ENCODE data around the gene CFAP45. TPM values are rescaled to one million over a fixed set of nuclear protein-coding genes. Genes with fewer than 3 reads are reported as not detected.
A peak's percentile ranks its signal among the peaks of the same experiment; 100 is the strongest.

Gene CFAP45
- total and polyA plus RNA-seq, 2 of the 8 experiments (the other 6 are each of a cell fraction or from before 2014, with no cell fraction given), result 0.05 TPM; not detected in 1

GRCh38 chr1:159944623-159945455 lies 44.9 kb upstream of the CFAP45 start:
- Histone ChIP-seq H3K79me1 (ENCODE audit: low read depth, low read length) (peaks cover 2% of the 10 kb centered on the region; the same call in 1 of the 2 replicates), H2BK120ac (replicated peaks; ENCODE audit: low read depth, low read length) (no peak overlapping the region), H3K56ac (replicated peaks; ENCODE audit: insufficient read length, low read depth, low read length) (peak overlapping the region; percentile 10), H2BK20ac (ENCODE audit: low read length) (0 out of 2 replicates have a peak overlapping the region, but pooled peaks have one; percentile 72), H3K79me2 (ENCODE audit: control insufficient read depth in 1 of 2, insufficient read depth in 2 of 2, low read length in 2 of 2) (peaks cover 3 to 12% of the 10 kb centered on the region in 2 experiments; a peak in 2 of 4 replicates), H3K4ac (replicated peaks; ENCODE audit: insufficient read length, low read depth, low read length) (peak overlapping the region; percentile 63), H3K23me2 (ENCODE audit: low read depth, low read length) (peaks cover 10% of the 10 kb centered on the region; the same call in 1 of the 2 replicates), H3K27ac (ENCODE audit: low read depth, low read length) (peak overlapping the region; percentile 9; the same call in 1 of the 2 replicates), H3K4me1 (replicated peaks in 1 of 4; ENCODE audit: control insufficient read depth in 3 of 4, insufficient read depth in 4 of 4, low read length in 3 of 4) (peaks cover 7 to 24% (median 15%) of the 10 kb centered on the region in 4 experiments), H2BK12ac (ENCODE audit: low read depth, low read length) (peak overlapping the region; percentile 60; the same call in 1 of the 2 replicates), H2AFZ (ENCODE audit: low read length) (no peak overlapping the region), H3K4me2 (ENCODE audit: insufficient read depth in 1 of 2, low read depth in 2 of 2, low read length in 2 of 2) (peak overlapping the region; percentile 72 to 77), H3K18ac (ENCODE audit: extremely low read depth, low read length) (peak overlapping the region; percentile 60; the same call in 1 of the 2 replicates), H3K4me3 (ENCODE audit: extremely low read depth in 1 of 4, insufficient read depth in 2 of 4, low read depth in 3 of 4, low read length in 4 of 4) (peak overlapping the region; percentile 49 to 82 (median 62)), H2BK5ac (ENCODE audit: low read depth, low read length) (no peak overlapping the region; the same call in 1 of the 2 replicates), H4K91ac (replicated peaks; ENCODE audit: insufficient read length, low read length) (peak overlapping the region; percentile 59), H4K20me1 (replicated peaks in 1 of 2; ENCODE audit: control insufficient read depth in 1 of 2, insufficient read depth in 2 of 2, low read length in 2 of 2) (no peaks in the 10 kb centered on the region), H2BK15ac (ENCODE audit: low read length) (0 out of 2 replicates have a peak overlapping the region, but pooled peaks have one; percentile 29), H4K5ac (ENCODE audit: insufficient read length, low read depth, low read length) (peak overlapping the region; percentile 12), H3K36me3 (ENCODE audit: control insufficient read depth in 2 of 4, insufficient read depth in 4 of 4, low read length in 3 of 4) (peaks cover 0 to 6% (median 0%) of the 10 kb centered on the region in 4 experiments; a peak in 5 of 8 replicates), H3K14ac (ENCODE audit: insufficient read length) (no peak overlapping the region), H3K23ac (ENCODE audit: insufficient read length) (no peak overlapping the region), H3K9ac (replicated peaks in 1 of 4; ENCODE audit: extremely low read depth in 1 of 4, low read depth in 3 of 4, low read length in 3 of 4) (peak overlapping the region in 3 of 4 experiments; percentile 36 to 45 (median 42); a peak in 4 of 7 replicates), H3K27me3 (replicated peaks in 1 of 4; ENCODE audit: control insufficient read depth in 3 of 4, extremely low read depth in 1 of 4, insufficient read depth in 3 of 4, low read length in 3 of 4) (no peaks in the 10 kb centered on the region), H4K8ac (ENCODE audit: extremely low read depth, insufficient read depth, low read length) (no peak overlapping the region; the same call in 1 of the 2 replicates), H3K9me3 (ENCODE audit: insufficient read depth in 2 of 2, low read depth in 1 of 2, low read length in 1 of 2) (no peaks in the 10 kb centered on the region), H2AK5ac (ENCODE audit: low read depth, low read length) (peak overlapping the region; percentile 85; the same call in 1 of the 2 replicates)
- 0 out of 4 replicates have a peak, but pooled peaks of 1 of the 2 experiments have one; percentile 6 for TF ChIP-seq SIN3A (conservative IDR thresholded peaks at IDR 0.05 in 1 of 2, IDR thresholded peaks at IDR 0.05 in 1 of 2; ENCODE audit: low read depth in 1 of 2, low read length in 2 of 2)
- no peak for TF ChIP-seq ZNF274 (IDR thresholded peaks at IDR 0.05; ENCODE audit: borderline replicate concordance, extremely low read depth, low read length)
- peak; percentile 52 for TF ChIP-seq SAP30 (IDR thresholded peaks at IDR 0.05; ENCODE audit: insufficient read depth, insufficient replicate concordance, low read length)
- TF ChIP-seq CTBP2 (IDR thresholded peaks at IDR 0.05; ENCODE audit: borderline replicate concordance, insufficient read depth, insufficient read length, low read length), result no peak
- TF ChIP-seq POLR2A (IDR thresholded peaks at IDR 0.05; ENCODE audit: control extremely low read depth in 1 of 2, low read depth in 2 of 2, low read length in 2 of 2), result peak in 1 of 2 experiments; percentile 8; a peak in 1 of 3 replicates
- TF ChIP-seq EZH2 (IDR thresholded peaks at IDR 0.05; ENCODE audit: low read depth, low read length, severe bottlenecking), result no peak
- FAIRE-seq (no peak), DNase-seq (ENCODE audit: low read depth in 1 of 2, low spot score in 2 of 2) (no peak)
- ChIA-PET CTCF (ENCODE audit: partially characterized antibody) (interaction anchor here (0.9 to 35.5 kb wide), 9 partner anchors 8 to 76 kb away, joined by 3 to 696 read pairs (median 8); partner anchors contain the start of gene TAGLN2), POLR2A (ENCODE audit: partially characterized antibody) (interaction anchor here (0.6 to 2.8 kb wide), 21 partner anchors 9 to 139 kb away, joined by 3 to 19 read pairs (median 4); partner anchors contain the start of genes CFAP45, PIGM, SLAMF9 and TAGLN2)
- WGBS, 2 experiments (ENCODE audit: extremely low coverage in 1 of 2, insufficient coverage in 1 of 2, insufficient read length in 1 of 2, insufficient replicate concordance in 2 of 2, low coverage in 1 of 2, low lambda C conversion rate in 2 of 2, missing lambda C conversion rate in 1 of 2), result 20% methylated on average over 11 of the region's 11 CpGs; no CpG with 5 or more reads in 1 of the 2 experiments

Measured in H1 (cell line).